Muscle of arm (tissue), 12 donors: Measurements from ENCODE around the gene TNS1. TPM values are rescaled to one million over a fixed set of nuclear protein-coding genes. Genes with fewer than 3 reads are reported as not detected.

ENCODE experiments used
- DNase-seq: peaks from one replicate; pipeline ENCODE4 v3.0.0-alpha.2; 2013
- polyA plus RNA-seq, 12 donors: library from polyadenylated mRNA; unstranded; fragments of 120-200 nt; gene quantifications; one replicate each; pipeline ENCODE4 v1.2.1, GENCODE V29; 2013; ENCODE audit not compliant: insufficient read length in 12 of 12

The TNS1 gene
- polyA plus RNA-seq, 12 donors: 88.6 to 146 (median 122) TPM

DNA sequence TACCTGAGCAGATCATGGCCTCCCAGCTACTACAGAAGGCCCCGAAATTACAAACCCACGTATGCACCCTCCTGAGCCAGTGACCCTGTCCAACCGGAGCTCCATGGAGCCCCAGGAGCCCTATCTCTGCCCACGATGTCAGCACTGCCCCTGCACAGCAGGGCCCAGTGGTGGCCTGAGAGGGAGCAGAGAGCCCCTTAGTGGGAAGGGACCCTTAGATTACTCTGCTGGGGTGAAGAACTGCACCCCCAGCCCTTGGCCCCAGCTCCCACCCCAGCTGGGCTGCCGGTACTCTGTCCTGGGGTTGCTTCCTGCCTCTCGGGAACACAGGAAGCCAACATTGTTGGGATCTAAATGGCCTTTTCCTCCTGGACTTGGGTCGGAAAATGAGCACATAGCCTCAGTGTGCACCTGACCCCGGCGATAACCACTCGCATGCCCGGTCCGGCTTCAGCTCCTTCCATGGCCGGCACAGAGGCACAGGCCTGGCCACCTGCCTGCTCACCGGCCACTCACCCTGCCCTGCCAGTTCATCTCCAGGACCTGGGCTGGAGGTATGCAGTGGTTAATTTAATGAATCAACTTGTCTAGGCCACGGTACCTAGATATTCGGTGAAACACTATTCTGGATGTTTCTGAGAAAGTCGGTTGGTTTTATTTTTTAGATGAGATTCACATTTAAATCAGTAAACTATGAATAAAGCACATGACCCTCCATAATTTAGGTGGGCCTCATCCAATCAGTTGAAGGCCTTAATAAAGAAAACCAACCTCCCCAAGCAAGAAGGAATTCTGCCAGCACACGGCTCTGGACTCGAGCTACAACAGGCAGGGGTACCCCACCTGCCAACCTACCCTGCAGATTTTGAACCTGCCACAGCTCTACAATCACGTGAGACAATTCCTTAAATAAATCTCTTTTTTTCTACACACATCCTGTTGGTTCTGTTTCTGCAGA is 19.2 kb downstream of the TNS1 start:
- no peak for DNase-seq

DNA sequence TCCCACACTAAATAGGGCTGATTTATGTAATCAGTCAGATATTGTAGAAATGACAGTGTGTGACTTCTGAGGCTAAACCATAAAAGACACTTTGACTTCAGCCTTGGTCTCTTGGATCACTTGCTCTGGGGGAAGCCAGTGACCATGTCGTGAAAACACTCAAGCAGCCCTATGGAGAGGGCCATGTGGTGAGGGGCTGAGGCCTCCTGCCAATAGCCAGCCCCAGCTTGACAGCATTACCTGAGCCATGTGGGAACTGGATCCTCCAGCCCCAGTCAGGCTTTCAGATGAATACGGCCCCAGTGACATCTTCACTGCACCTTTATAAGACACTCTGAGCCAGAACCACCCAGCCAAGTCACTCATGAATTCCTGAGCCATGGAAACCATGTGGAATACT is 20.8 kb downstream of the TNS1 start:
- DNase-seq: no peak

GRCh38 chr2:217981084-217981730 is 21.6 kb downstream of the TNS1 start:
- no peak for DNase-seq

DNA sequence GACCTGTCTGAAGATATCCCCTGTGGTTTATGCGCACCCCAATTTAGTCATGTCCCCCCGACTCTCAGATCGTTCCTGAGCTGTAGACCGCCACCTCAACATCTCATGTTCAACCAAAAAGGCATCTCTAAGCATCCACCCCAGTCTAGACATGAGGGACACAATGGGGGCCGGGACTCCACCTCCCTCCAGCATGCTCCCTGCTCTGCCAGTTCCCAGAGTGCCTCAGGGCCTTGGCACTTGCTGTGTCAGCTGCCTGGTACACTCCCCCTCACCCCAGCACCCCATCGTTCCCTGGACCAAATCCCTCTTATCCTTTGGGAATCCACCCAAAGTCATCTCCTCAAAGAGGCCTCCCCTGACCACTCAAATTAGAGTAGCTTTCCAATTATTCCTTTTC is 22.2 kb downstream of the TNS1 start:
- DNase-seq: no peak

- DNase-seq: no peak
Observed at GRCh38 chr2:217980036-217980435, 22.8 kb downstream of the TNS1 start.

GRCh38 chr2:217979151-217979811 is 23.5 kb downstream of the TNS1 start:
- no peak for DNase-seq

- DNase-seq: peak; percentile 59
Observed at GRCh38 chr2:217978536-217979150, 24.2 kb downstream of the TNS1 start.

- DNase-seq: no peak
Observed at GRCh38 chr2:217977840-217978535, 24.8 kb downstream of the TNS1 start.

GRCh38 chr2:217976301-217976700 is 26.5 kb downstream of the TNS1 start:
- no peak for DNase-seq

DNA sequence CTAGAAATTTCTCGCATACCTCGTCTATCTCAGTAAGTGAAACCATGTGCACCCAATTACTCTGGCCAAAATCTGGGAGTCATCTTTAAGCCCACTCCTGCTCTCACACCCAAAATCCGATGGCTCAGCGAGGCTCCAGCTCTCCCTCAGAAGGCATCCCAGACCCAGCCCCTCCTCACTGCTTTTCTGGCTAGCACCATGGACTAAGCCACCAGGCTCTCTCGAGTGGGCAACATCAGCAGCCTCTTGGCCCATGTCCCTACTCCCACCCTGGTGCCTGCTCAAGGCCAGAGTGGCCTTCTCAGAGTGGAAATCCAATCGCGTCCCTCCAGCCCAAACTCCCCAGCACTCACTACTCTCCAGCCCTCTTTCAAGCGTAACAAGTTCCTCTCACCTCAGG is 27.2 kb downstream of the TNS1 start:
- no peak for DNase-seq

- DNase-seq: no peak
Observed at GRCh38 chr2:217974389-217975005, 28.3 kb downstream of the TNS1 start.

- no peak for DNase-seq
Observed at GRCh38 chr2:217973008-217973787, 29.6 kb downstream of the TNS1 start.

DNA sequence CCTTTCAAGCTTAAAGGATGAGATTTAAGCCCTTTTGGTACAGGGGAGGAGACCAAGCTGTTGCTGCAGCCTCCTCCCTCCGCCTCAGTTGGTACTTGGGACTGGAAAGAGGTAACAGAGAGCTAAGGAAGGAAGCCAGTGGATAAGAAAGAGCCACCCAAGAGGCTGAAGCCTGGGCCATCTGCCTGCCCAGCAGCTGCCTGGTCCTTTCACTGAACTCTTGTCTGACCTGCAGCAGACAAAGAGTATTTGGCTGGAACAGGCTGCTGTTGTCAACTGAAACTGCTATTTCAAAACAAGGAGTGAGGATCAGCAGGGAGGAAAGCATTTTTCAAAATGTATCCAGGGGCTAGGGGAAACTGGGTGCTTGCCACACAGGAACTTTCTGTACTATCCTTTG is 30.3 kb downstream of the TNS1 start:
- no peak for DNase-seq

- no peak for DNase-seq
Observed at GRCh38 chr2:217972037-217972436, 30.8 kb downstream of the TNS1 start.

- DNase-seq: no peak
Observed at GRCh38 chr2:217971166-217971565, 31.6 kb downstream of the TNS1 start.

DNA sequence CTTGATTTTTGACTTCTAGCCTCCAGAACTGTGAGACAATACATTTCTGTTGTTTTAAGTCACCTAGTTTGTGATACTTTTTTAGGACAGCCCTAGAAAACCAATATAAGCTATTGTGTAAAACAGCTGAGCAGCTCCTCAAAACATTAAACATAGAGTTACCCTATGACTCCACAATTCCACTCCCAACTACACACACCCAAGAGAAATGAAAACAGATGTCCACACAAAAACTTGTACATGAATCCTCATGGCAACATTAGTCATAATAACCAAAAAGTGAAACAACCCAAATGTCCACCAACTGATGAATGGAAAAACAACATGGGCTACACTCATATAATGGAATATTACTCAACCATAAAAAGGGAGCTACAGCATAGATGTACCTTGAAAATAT is 32.6 kb downstream of the TNS1 start:
- DNase-seq: no peak

DNA sequence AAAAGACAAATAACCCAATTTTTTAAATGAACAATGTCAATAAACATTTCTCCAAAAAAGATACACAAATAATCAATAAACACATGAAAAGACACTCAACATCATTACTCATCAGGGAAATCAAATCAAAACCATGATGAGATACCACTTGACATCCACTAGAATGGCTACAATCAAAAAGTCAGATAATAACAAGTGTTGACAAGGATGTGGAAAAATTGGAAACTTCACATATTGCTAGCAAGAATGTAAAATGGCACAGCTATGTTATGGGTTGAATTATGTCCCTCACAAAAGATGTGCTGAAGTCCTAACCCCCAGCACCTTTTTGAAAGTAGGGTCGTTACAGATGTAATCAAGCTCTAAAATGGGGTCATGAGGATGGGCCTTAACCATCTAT is 33.2 kb downstream of the TNS1 start:
- no peak for DNase-seq

GRCh38 chr2:217968023-217968422 is 34.8 kb downstream of the TNS1 start:
- DNase-seq: no peak

GRCh38 chr2:217966423-217967070 is 36.2 kb downstream of the TNS1 start:
- DNase-seq: no peak
